Measurements from ENCODE around the gene CD177.

DNA sequence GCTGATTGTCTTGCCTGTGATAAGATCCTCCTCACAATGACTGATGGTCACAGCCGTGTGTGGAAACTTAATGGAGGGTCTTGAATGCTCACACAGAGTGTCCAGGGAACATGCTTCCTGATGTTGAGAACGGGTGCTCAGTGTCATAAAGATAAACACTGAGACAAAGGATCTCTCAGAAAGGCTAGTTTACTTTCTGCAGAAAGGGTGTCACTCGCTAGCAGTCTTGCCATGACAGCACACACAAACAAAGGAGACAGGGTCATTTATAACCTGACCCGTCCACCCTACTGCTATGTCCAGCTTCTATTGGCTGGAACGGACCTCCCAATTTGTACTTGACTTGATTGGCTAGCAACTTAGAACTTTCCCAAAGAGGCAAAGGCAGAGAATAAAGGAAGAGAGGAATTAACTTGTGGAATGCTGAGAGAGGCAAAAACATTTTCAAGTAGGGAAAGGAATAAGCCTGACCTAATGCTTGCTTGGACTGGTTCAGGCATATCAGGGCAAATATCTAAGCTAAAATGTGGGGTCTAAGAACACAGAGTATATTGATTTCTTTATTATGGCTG lies 45.2 kb upstream of the CD177 start:
- TF ChIP-seq CTCF (IDR thresholded peaks at IDR 0.05) (no peak), POLR2A (IDR thresholded peaks at IDR 0.05) (no peak), POLR2AphosphoS5 (IDR thresholded peaks at IDR 0.05) (no peak), EP300 (IDR thresholded peaks at IDR 0.05) (no peak)
